ENCODE measurements around the gene CLASP1.
"Not testable (repeated sequence)": the region's sequence is repeated elsewhere in the genome, so short reads cannot be mapped to it uniquely, and the experiment has no call there.

The CLASP1 gene

GRCh38 chr2:121471532-121472469, 177.5 kb downstream of the CLASP1 start:
- peak; percentile 68 for DNase-seq (ENCODE audit: low read depth)

GRCh38 chr2:121470917-121471316, 178.3 kb downstream of the CLASP1 start:
- no peak for DNase-seq (ENCODE audit: low read depth)

GRCh38 chr2:121469356-121469755, 179.9 kb downstream of the CLASP1 start:
- no peak for DNase-seq (ENCODE audit: low read depth)

GRCh38 chr2:121468936-121469335, 180.3 kb downstream of the CLASP1 start:
- no peak for DNase-seq (ENCODE audit: low read depth)

GRCh38 chr2:121459291-121459690, 190.0 kb downstream of the CLASP1 start:
- DNase-seq (ENCODE audit: low read depth) = no peak

GRCh38 chr2:121456325-121456724, 192.9 kb downstream of the CLASP1 start:
- DNase-seq (ENCODE audit: low read depth) = no peak

- peak; percentile 84 for DNase-seq (ENCODE audit: low read depth)
Observed at GRCh38 chr2:121455446-121455845, 193.8 kb downstream of the CLASP1 start.

GRCh38 chr2:121454549-121455090, 194.6 kb downstream of the CLASP1 start:
- peak; percentile 94 for DNase-seq (ENCODE audit: low read depth)

- no peak for DNase-seq (ENCODE audit: low read depth)
Observed at GRCh38 chr2:121451398-121451797, 197.9 kb downstream of the CLASP1 start.

GRCh38 chr2:121450301-121450700, 199.0 kb downstream of the CLASP1 start:
- DNase-seq (ENCODE audit: low read depth) = peak; percentile 83

GRCh38 chr2:121446647-121447241, 202.5 kb downstream of the CLASP1 start:
- DNase-seq (ENCODE audit: low read depth) = no peak

GRCh38 chr2:121442889-121443288, 206.4 kb downstream of the CLASP1 start:
- DNase-seq (ENCODE audit: low read depth) = no peak

GRCh38 chr2:121438290-121438689, 211.0 kb downstream of the CLASP1 start:
- DNase-seq (ENCODE audit: low read depth) = not testable (repeated sequence)

GRCh38 chr2:121436918-121437317, 212.3 kb downstream of the CLASP1 start:
- no peak for DNase-seq (ENCODE audit: low read depth)

GRCh38 chr2:121435790-121436189, 213.5 kb downstream of the CLASP1 start:
- no peak for DNase-seq (ENCODE audit: low read depth)

- DNase-seq (ENCODE audit: low read depth) = no peak
Observed at GRCh38 chr2:121431214-121431613, 218.0 kb downstream of the CLASP1 start.

GRCh38 chr2:121429927-121430520, 219.2 kb downstream of the CLASP1 start:
- DNase-seq (ENCODE audit: low read depth) = no peak

GRCh38 chr2:121429119-121429903, 220.0 kb downstream of the CLASP1 start:
- DNase-seq (ENCODE audit: low read depth) = peak; percentile 94

GRCh38 chr2:121427187-121427689, 222.0 kb downstream of the CLASP1 start:
- DNase-seq (ENCODE audit: low read depth) = peak; percentile 24

GRCh38 chr2:121420486-121420885, 228.8 kb downstream of the CLASP1 start:
- no peak for DNase-seq (ENCODE audit: low read depth)

GRCh38 chr2:121419081-121419699, 230.1 kb downstream of the CLASP1 start:
- DNase-seq (ENCODE audit: low read depth) = no peak

Data from amniotic epithelial cell (primary cell).